Measurements from ENCODE around the gene PRR5L.
A peak's percentile ranks its signal among the peaks of the same experiment; 100 is the strongest.

Gene PRR5L

GRCh38 chr11:36407356-36407755, 111.3 kb downstream of the PRR5L start:
- DNase-seq = no peak

GRCh38 chr11:36408498-36409136, 112.5 kb downstream of the PRR5L start:
- no peak for DNase-seq

DNA sequence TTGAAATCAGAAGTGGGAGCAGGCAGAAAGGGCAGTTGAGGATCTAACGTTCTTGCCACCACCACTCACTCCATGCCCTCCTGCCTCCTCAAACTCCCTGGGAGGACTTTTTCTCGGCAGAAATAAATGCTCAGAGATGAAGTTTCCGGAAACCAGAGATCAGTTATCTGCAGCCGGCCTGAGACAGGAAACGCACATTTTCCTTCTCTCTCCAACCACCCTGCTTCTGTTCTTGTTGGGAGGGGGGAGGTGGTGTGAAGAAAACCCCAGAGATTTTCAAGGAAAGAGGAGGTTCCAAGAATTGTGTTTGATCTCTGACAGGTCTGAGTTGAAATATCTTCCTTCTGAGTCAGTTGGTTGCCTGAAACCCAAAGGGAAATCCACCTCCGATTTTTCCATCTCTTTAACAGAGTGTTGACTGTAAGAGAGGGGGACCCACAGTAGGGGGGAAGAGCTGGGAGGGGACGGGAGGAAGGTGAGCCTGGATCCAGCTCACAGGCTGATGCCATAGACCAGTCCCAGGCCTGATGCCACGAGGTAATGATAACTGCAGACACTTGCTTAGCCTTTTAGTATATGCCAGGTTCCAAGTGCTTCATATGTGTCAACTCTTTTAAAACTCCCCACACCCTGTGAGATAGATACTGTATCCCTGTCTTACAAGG, 113.2 kb downstream of the PRR5L start:
- peak; percentile 52 for DNase-seq

GRCh38 chr11:36411202-36411640, 115.1 kb downstream of the PRR5L start:
- no peak for DNase-seq

DNA sequence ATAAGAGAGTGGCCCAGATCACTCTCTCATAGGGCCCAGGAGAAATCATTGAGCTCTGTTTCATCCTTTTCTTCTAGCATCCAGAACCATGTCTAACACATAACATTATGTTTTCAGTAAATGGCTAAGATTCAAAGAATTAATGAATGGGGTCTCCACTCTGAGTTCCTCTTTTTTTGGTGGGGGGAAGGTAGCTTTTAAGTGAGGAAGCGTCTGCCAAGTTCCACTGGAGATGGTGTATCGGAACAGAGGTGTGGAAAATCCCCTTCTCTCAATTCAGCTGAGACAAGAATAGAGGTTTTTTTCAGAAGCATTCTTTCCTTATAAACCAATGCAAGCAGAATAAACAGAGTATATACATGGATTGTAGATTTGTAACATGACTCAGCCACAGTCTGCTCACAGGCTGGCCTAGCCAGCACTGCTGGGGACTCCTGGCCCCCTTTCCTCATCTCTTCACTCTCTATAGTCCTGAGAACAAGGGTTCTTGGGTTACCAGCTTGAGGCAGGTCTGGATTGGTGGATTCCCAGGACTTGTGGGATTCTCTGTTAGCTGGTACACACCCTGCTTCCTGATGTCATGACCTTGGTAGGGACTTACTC, 116.8 kb downstream of the PRR5L start:
- DNase-seq = peak; percentile 22

DNA sequence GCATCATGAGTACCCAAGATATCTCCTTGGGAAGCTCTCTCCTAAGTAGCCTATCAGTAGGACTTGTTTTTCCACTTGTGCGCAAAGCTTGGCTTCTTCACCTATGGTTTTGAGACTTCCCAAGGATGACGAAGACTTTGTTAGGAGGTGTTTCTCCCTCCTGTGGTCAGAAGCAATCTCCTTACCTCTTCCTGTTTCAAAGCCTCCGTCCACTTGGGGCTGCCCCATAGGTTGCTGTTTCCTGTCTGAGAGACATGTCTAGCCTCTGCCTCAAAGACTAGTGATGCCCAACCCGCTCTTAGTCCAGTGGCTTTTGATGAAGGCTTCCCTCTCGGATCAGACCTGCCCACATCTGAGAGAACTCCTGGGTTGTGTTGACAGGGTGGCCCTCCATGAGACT, 121.1 kb downstream of the PRR5L start:
- DNase-seq = no peak

DNA sequence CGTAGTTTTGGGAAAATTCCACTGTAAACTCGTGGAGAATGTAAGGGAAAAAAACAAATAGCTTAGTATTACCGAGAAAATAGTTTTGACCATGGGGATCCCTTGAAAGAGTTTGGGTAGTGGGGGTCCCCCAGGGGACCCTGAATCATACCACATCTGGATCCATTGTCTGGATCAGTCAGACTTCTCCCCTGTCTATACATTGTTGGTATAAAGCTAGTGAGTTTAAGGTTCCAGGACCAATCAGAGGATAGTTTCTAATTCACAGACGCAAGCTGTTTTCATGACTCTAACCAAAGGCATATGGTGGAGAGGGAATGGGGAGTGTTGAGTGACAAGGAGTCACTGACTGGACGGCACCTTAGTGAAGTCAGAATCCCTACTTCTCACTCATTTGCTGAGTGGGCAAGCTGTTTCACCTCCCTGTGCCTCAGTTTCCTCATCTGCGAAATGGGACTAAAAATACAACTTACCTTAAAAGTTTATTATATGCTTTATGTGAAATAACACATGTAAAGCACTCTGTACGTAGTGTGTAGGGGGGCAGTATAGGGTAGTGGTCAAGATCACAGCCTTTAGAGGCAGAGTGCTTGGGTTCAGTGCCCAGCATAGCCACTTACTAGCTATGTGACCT, 123.8 kb downstream of the PRR5L start:
- no peak for DNase-seq

DNA sequence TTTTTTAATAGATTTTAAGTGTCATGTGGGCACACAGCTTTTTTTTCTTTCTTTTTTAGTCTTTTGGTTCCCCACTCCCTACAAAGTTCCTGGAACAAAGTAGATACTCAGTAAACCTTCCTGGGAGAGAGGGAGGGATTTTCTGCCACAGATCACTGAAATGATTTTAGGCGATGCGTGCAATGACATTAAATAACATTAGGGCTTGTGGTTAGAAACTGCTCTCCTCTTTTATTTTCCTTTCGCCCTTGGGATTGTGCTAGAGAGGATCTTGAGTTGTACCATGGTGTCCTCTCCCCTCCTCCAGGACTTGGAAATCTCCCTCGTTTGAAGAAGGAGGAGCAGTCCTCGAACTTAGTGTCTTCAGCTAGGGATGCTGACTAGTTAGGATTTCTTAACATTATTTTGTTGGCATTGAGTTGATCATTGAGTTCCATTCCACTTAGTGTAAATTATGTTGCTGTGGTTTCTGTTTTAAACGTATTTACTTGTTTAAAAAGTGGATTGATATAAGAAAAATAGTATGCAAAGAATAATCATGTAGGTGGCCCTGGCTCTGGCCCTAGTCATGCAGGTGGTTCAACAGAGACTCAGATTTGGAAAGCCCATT, 125.6 kb downstream of the PRR5L start:
- peak; percentile 21 for DNase-seq

GRCh38 chr11:36425561-36426081, 129.5 kb downstream of the PRR5L start:
- DNase-seq = no peak

DNA sequence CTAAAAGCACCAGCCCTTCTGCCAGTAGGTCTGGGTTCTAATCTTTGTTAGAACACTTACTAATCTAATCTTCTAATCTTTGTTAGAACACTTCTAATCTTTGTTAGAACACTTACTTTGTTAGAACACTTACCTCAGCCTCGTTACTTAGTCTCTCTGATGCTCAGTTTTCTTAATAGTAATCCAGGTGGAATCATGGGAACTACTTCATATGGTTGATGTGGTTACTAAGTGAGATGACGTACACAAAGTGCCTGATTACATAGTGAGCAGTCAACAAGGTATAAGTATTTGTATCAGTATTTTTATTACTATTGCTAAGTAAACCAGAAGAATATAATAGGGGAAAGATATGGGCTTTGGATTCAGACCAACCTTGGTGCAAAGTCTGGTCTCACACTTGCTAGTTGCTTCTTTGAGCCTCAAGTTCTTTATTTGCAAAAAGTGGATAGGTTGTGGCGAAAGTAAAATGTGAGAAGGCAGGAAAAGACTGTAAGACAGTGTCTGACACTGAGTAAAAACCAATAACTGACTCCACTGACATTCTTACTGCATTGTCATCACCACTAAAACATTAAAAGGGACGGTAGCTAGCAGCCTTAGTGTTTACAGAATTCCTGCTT, 130.2 kb downstream of the PRR5L start:
- no peak for DNase-seq

DNA sequence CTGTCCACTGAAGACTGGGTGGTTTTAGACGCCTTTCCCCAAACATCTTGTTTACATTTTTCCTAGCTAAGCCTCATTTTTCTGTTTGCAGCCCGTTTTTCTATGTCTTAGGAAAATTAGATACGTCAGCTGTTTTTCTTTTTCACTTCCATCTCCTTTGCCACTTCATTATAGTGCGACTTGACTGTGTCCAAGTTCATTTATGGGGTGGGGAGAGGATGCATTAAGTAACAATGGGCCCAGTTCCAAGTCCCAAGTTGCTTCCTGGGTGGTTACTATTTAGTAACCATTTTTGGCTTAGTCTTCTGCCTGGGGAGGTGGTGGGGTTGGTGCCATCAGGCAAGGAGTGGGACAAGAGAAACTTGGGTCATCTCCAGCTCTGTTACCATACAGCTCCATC, 131.0 kb downstream of the PRR5L start:
- no peak for DNase-seq

GRCh38 chr11:36427876-36428275, 131.8 kb downstream of the PRR5L start:
- no peak for DNase-seq

DNA sequence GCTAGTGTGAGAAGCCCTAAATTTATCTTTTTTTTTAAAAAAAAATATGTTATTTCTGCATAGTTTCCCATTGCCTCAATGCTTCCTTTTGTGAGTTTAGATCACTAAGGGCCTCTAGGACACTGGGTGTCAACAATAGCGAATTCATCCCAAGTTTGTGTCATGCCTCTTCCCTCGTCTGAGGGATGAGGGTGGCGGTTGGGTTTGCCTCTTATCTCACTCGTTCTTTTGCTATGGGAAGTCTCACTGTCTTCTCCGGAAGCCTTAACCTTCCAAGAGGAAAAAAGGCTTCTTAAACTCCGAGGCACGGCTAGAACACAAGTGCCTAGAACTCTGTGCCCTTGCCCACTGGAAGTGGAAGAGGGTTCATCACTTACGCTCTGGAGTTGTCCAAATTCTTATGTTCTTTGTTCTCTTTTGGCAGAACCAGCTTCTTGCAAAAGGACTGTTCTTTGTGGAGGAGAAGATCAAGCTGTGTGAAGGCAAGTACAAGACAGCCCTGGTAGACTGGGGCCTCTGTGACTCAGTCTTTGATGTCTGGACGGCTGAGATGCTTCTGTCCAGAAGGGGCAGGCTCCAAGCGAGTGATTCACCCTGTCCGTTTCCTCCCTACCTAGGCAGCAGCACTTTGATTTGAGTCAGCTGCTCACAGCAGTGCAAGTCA, 135.5 kb downstream of the PRR5L start:
- DNase-seq = peak; percentile 89

- no peak for DNase-seq
These were observed 136.0 kb downstream of the PRR5L start for GRCh38 chr11:36432093-36432469.

- no peak for DNase-seq
These were observed 136.7 kb downstream of the PRR5L start for GRCh38 chr11:36432738-36433137.

GRCh38 chr11:36436064-36436463, 140.0 kb downstream of the PRR5L start:
- DNase-seq = no peak

DNA sequence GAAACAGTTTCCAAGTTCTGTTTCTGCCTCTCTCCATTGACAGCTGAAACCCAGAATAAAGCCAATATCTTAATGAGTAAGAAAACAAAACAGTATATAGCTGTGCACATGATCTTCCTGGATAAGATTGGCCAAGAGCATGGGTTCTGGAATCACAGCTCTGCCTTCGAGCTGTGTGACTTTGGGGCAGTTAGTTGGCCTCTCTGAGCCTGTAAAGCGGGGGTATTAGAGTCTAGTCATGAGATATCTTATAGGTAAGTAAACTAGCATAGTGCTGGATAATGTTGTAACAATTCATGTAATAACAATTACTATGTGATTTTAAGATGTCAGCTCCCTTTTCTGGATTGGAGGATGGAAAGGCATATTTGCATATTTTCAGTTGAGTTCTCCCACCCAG, 140.5 kb downstream of the PRR5L start:
- DNase-seq = no peak

- no peak for DNase-seq
These were observed 141.3 kb downstream of the PRR5L start for GRCh38 chr11:36437413-36437812.

DNA sequence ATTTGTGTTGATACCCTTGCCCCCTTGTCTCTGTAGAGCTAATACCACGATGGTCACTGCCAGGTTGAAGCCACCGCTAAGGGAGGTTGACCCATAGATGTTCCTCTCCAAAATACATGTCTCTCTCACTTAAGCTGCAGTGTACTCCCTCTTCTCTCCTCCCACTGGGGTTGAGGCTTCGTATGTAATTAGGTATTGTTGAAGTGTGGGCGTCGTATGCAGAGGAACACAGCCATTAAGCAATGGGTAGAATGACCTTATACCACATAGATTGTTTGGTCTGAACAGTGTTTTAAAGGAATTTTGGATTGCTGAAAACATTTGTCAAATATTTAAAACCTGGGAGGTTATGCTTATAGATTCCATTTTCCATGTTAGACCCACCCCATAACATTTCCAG, 142.0 kb downstream of the PRR5L start:
- no peak for DNase-seq

GRCh38 chr11:36441610-36442208, 145.6 kb downstream of the PRR5L start:
- no peak for DNase-seq

GRCh38 chr11:36443661-36444060, 147.6 kb downstream of the PRR5L start:
- DNase-seq = no peak

DNA sequence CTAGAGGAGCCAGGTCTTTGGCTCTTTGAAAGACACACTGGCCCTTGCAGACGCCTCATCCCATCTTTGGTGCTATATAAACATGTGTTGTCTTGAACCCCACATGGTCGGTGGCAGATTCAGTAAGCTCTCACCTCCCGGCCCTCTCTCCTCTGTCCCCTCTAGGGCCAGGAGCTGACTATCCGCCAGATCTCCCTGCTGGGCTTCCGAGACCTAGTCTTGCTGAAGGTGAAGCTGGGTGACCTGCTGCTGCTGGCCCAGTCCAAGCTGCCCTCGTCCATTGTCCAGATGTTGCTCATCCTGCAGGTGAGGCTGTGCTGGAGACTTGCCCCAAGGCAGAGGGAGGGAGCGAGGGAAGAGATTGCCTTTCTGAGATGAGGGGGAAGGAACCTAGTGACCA, 150.0 kb downstream of the PRR5L start:
- no peak for DNase-seq

All from fibroblast of skin of right quadriceps (primary cell).